ENCODE measurements around the gene SULT1B1. TPM values are rescaled to one million over a fixed set of nuclear protein-coding genes. Genes with fewer than 3 reads are reported as not detected.
A peak's percentile ranks its signal among the peaks of the same experiment; 100 is the strongest.

Gene SULT1B1
- total and polyA plus RNA-seq, 2 donors (not counting 3 experiments of a cell fraction or from before 2014, with no cell fraction given): 45.0 to 59.5 TPM

DNA sequence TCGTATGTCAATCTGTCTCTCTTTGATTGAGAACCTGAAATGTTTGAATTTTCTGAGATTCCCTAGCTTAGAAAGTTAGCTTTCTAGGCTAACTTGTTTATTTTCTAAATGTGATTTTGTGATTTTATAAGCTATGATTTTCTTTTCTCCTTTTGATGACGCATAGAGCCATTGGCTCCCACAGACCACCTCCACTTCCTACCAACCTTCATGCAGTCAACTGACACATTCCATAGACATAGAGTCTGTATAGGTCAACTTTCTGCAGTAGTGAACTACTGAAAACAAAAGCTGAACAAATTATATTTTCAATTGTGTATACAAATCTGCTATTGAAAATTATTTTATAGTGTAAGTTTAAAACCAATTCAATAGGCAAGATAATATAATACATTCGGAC lies 2.8 kb upstream of the SULT1B1 start:
- Histone ChIP-seq H4K20me1 (replicated peaks; ENCODE audit: control insufficient read depth, extremely low read depth, insufficient read depth, low read length) (no peaks in the 10 kb centered on the region), H3K27ac (ENCODE audit: insufficient read depth, low read depth, low read length) (peak overlapping the region; percentile 73), H3K79me2 (ENCODE audit: control insufficient read depth, insufficient read depth, low read length) (peaks cover 3% of the 10 kb centered on the region), H3K4me3 (replicated peaks in 1 of 3; ENCODE audit: insufficient read depth in 1 of 3, low read depth in 1 of 3, low read length in 3 of 3) (no peak overlapping the region), H3K27me3 (ENCODE audit: control insufficient read depth in 2 of 2, insufficient read depth in 2 of 2, low read length in 2 of 2) (no peaks in the 10 kb centered on the region), H3K4me2 (ENCODE audit: insufficient read depth, low read length) (peak overlapping the region; percentile 16), H3K4me1 (ENCODE audit: control insufficient read depth, extremely low read depth, insufficient read depth, low read length) (peaks cover 69% of the 10 kb centered on the region), H3K9ac (replicated peaks; ENCODE audit: extremely low read depth, insufficient read depth, low read length) (peak overlapping the region; percentile 45), H3K9me3 (replicated peaks; ENCODE audit: control insufficient read depth, insufficient read depth, low read length) (no peaks in the 10 kb centered on the region), H3K36me3 (ENCODE audit: control insufficient read depth in 2 of 2, extremely low read depth in 1 of 2, insufficient read depth in 2 of 2, low read length in 2 of 2) (no peaks in the 10 kb centered on the region), H2AFZ (ENCODE audit: low read depth, low read length) (no peak overlapping the region), H3K9me1 (replicated peaks; ENCODE audit: control insufficient read depth, extremely low read depth, insufficient read depth, low read length) (no peaks in the 10 kb centered on the region)
- CTCF ChIA-PET: interaction anchor here (0.7 to 3.5 kb wide), 5 partner anchors 13 to 73 kb away, joined by 3 to 16 read pairs (median 8); no protein-coding TSS in a partner anchor
- no TSS peak for BruUV-seq (replicated peaks)
- FAIRE-seq (no peak), DNase-seq (ENCODE audit: low read depth, low spot score) (peak; percentile 42)
- dilution Hi-C loops (cut with MboI; ENCODE audit: extremely low pct_ligation_motif_present, low sequenced_read_pairs) (no loop called here), intact Hi-C loops (cut with micrococcal nuclease) (no loop called here)
- POLR2A ChIA-PET: no interaction called here
- no peak for TF ChIP-seq GATA2 (IDR thresholded peaks at IDR 0.05; ENCODE audit: insufficient read depth, insufficient read length, low read depth, low read length)

- peak; percentile 37 for FAIRE-seq
- H3K9me1 ChIP-seq (replicated peaks; ENCODE audit: control insufficient read depth, extremely low read depth, insufficient read depth, low read length): no peaks in the 10 kb centered on the region
- peak overlapping the region; percentile 84 for H2AFZ ChIP-seq (ENCODE audit: low read depth, low read length)
- no peaks in the 10 kb centered on the region for H4K20me1 ChIP-seq (replicated peaks; ENCODE audit: control insufficient read depth, extremely low read depth, insufficient read depth, low read length)
- H3K27me3 ChIP-seq (ENCODE audit: control insufficient read depth in 2 of 2, insufficient read depth in 2 of 2, low read length in 2 of 2): no peaks in the 10 kb centered on the region
- H3K27ac ChIP-seq (ENCODE audit: insufficient read depth, low read depth, low read length): peak overlapping the region; percentile 95
- TF ChIP-seq, protein P1, sequence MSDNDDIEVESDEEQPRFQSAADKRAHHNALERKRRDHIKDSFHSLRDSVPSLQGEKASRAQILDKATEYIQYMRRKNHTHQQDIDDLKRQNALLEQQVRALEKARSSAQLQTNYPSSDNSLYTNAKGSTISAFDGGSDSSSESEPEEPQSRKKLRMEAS (IDR thresholded peaks at IDR 0.05; ENCODE audit: insufficient read depth, insufficient read length): no peak
- no peak for TF ChIP-seq GATA2 (IDR thresholded peaks at IDR 0.05; ENCODE audit: insufficient read depth, insufficient read length, low read depth, low read length)
- TF ChIP-seq POLR2AphosphoS5 (IDR thresholded peaks at IDR 0.05; ENCODE audit: insufficient read depth, low read depth, low read length): peak; percentile 57
- TF ChIP-seq POLR2A (IDR thresholded peaks at IDR 0.05; ENCODE audit: low read depth, low read length): peak; percentile 19
- no peak for TF ChIP-seq JUN (IDR thresholded peaks at IDR 0.05; ENCODE audit: borderline replicate concordance, insufficient read depth, insufficient read length, low read depth)
- peak; percentile 18 for TF ChIP-seq FOS (IDR thresholded peaks at IDR 0.05; ENCODE audit: borderline replicate concordance, insufficient read depth, low read length)
- TF ChIP-seq EZH2 (IDR thresholded peaks at IDR 0.05; ENCODE audit: borderline replicate concordance, low read depth, low read length, severe bottlenecking): no peak
- no peak for TF ChIP-seq CTCF (IDR thresholded peaks at IDR 0.05; ENCODE audit: extremely low read depth in 1 of 2, insufficient read depth in 1 of 2, low read depth in 1 of 2, low read length in 2 of 2)
- no peak for TF ChIP-seq MYC (IDR thresholded peaks at IDR 0.05; ENCODE audit: low read depth, low read length)
- no peaks in the 10 kb centered on the region for H3K36me3 ChIP-seq (ENCODE audit: control insufficient read depth in 2 of 2, extremely low read depth in 1 of 2, insufficient read depth in 2 of 2, low read length in 2 of 2)
- dilution Hi-C loops (cut with MboI; ENCODE audit: extremely low pct_ligation_motif_present, low sequenced_read_pairs) (no loop called here), intact Hi-C loops (cut with micrococcal nuclease) (loop anchor here (1.0 kb wide), 2 partner anchors 33 to 122 kb away; no protein-coding TSS in a partner anchor)
- peaks cover 56% of the 10 kb centered on the region for H3K4me1 ChIP-seq (ENCODE audit: control insufficient read depth, extremely low read depth, insufficient read depth, low read length)
- peak; percentile 80 for DNase-seq (ENCODE audit: low read depth, low spot score)
- peaks cover 5% of the 10 kb centered on the region for H3K79me2 ChIP-seq (ENCODE audit: control insufficient read depth, insufficient read depth, low read length)
- peak overlapping the region; percentile 98 for H3K4me2 ChIP-seq (ENCODE audit: insufficient read depth, low read length)
- CTCF ChIA-PET: interaction anchor here (1.1 to 2.0 kb wide), 5 partner anchors 16 to 69 kb away, joined by 4 to 16 read pairs (median 6); no protein-coding TSS in a partner anchor
- POLR2A ChIA-PET: interaction anchor here (1.4 to 1.9 kb wide), 2 partner anchors 14 to 37 kb away, joined by 3 to 5 read pairs; no protein-coding TSS in a partner anchor
- BruUV-seq (replicated peaks): TSS peak; percentile 51
- H3K4me3 ChIP-seq (replicated peaks in 1 of 3; ENCODE audit: insufficient read depth in 1 of 3, low read depth in 1 of 3, low read length in 3 of 3): peak overlapping the region in 2 of 3 experiments; percentile 11 to 79
- H3K9me3 ChIP-seq (replicated peaks; ENCODE audit: control insufficient read depth, insufficient read depth, low read length): no peaks in the 10 kb centered on the region
- H3K9ac ChIP-seq (replicated peaks; ENCODE audit: extremely low read depth, insufficient read depth, low read length): peak overlapping the region; percentile 91
Measured at GRCh38 chr4:69759189-69759604, 1.2 kb downstream of the SULT1B1 start.

Measured in endothelial cell of umbilical vein (primary cell).